Placental pericyte (primary cell): ENCODE measurements around the gene MRPS17. TPM values are rescaled to one million over a fixed set of nuclear protein-coding genes. Genes with fewer than 3 reads are reported as not detected.

Experiments
- total RNA-seq: library from RNA; depleted of rRNA; stranded (reverse); fragments of >200 nt; gene quantifications from 2 replicates; pipeline ENCODE4 v1.2.3, GENCODE V29; 2012

The MRPS17 gene
- total RNA-seq, result 9.0 and 10.9 TPM in 2 replicates

GRCh38 chr7:55951637-55952351 is at the start of gene MRPS17:
MRPS17 (plus strand) TSS chr7:55951877; CDS start chr7:55953196, 1,319 bp downstream.

GRCh38 chr7:55964261-55965099 is 12.8 kb downstream of the MRPS17 start, which contains the start of gene NIPSNAP2:
NIPSNAP2 (plus strand) TSS chr7:55964585; CDS start chr7:55964610, 25 bp downstream.

Other genes starting within 250 kb of the MRPS17 start
- not detected in 2 replicates for gene SEPTIN14, start 89.1 kb upstream of the MRPS17 start, total RNA-seq
- gene ZNF713, start 64.4 kb upstream of the MRPS17 start, total RNA-seq, result 2.0 and 2.4 TPM in 2 replicates
- gene NIPSNAP2, start 12.7 kb downstream of the MRPS17 start, total RNA-seq, result 29.3 and 37.5 TPM in 2 replicates
- 56.2 and 75.3 TPM in 2 replicates for gene PSPH, start 99.6 kb downstream of the MRPS17 start, total RNA-seq
- 125 and 184 TPM in 2 replicates for gene CCT6A, start 99.9 kb downstream of the MRPS17 start, total RNA-seq
- 186 and 218 TPM in 2 replicates for gene SUMF2, start 112.4 kb downstream of the MRPS17 start, total RNA-seq
- 0.86 and 0.88 TPM in 2 replicates for gene PHKG1, start 141.1 kb downstream of the MRPS17 start, total RNA-seq
- gene CHCHD2, start 154.6 kb downstream of the MRPS17 start, total RNA-seq, result 338 and 347 TPM in 2 replicates
- gene NUPR2, start 164.5 kb downstream of the MRPS17 start, total RNA-seq, result not detected in 2 replicates